Thyroid gland (tissue), 4 donors: ENCODE measurements around the gene LRFN2.

Experiments
- CTCF ChIP-seq, 6 experiments: fragments of 200-600 bp in 3 of 6; fragments of 450-650 bp in 3 of 6; sonication (generic) in 3 of 6; IDR thresholded peaks; one replicate each; pipeline ENCODE4 v1.5.1; 2016 to 2019; ENCODE audit warnings: antibody characterized with exemption in 6 of 6, mild to moderate bottlenecking in 2 of 6, inconsistent platforms in 1 of 6, moderate library complexity in 1 of 6
- POLR2A ChIP-seq, 2 donors: fragments of 450-650 bp; IDR thresholded peaks; one replicate each; pipeline ENCODE4 v1.6.1; 2017; ENCODE audit warnings: antibody characterized with exemption in 2 of 2, mild to moderate bottlenecking in 2 of 2, moderate library complexity in 1 of 2

GRCh38 chr6:40344566-40345167, 242.5 kb downstream of the LRFN2 start:
- no peak for TF ChIP-seq CTCF (IDR thresholded peaks at IDR 0.05)
- TF ChIP-seq POLR2A (IDR thresholded peaks at IDR 0.05) = no peak
